H9 (cell line): ENCODE data around the gene RPL21. TPM values are rescaled to one million over a fixed set of nuclear protein-coding genes. Genes with fewer than 3 reads are reported as not detected.

Experiments used
- DNase-seq: peaks from one replicate; pipeline ENCODE4 v3.0.0-alpha.2; 2017
- H2AFZ ChIP-seq: one replicate; pipeline ENCODE4 v1.6.1; 2013; ENCODE audit warnings: mild to moderate bottlenecking, low read length, control low read depth, moderate library complexity
- H2AK5ac ChIP-seq: 2 replicates; pipeline ENCODE4 v1.6.1; 2013; ENCODE audit warnings: low read length, control low read depth, mixed read lengths; ENCODE audit not compliant: insufficient read length
- H2BK120ac ChIP-seq: one replicate; pipeline ENCODE4 v1.6.1; 2013; ENCODE audit warnings: low read depth, mild to moderate bottlenecking, low read length, control low read depth, inconsistent platforms; ENCODE audit not compliant: poor library complexity, severe bottlenecking
- H2BK12ac ChIP-seq: 2 replicates; pipeline ENCODE4 v1.6.1; 2013; ENCODE audit warnings: low read length, control low read depth, mixed read lengths, low read depth; ENCODE audit not compliant: insufficient read length
- H2BK15ac ChIP-seq: 2 replicates; pipeline ENCODE4 v1.6.1; 2013; ENCODE audit warnings: low read depth, low read length, control low read depth
- H2BK20ac ChIP-seq: one replicate; pipeline ENCODE4 v1.6.1; 2013; ENCODE audit warnings: low read depth, mild to moderate bottlenecking, low read length, control low read depth, inconsistent platforms; ENCODE audit not compliant: poor library complexity, severe bottlenecking
- H2BK5ac ChIP-seq: 2 replicates; pipeline ENCODE4 v1.6.1; 2013; ENCODE audit warnings: low read length, control low read depth, mixed read lengths; ENCODE audit not compliant: insufficient read length
- H3K14ac ChIP-seq: 2 replicates; pipeline ENCODE4 v1.6.1; 2013; ENCODE audit warnings: low read length, control low read depth; ENCODE audit not compliant: insufficient read depth
- H3K18ac ChIP-seq: 2 replicates; pipeline ENCODE4 v1.6.1; 2013; ENCODE audit warnings: low read depth, mild to moderate bottlenecking, mixed read lengths, low read length, control low read depth; ENCODE audit not compliant: insufficient read length
- H3K23ac ChIP-seq: 2 replicates; pipeline ENCODE4 v1.6.1; 2013; ENCODE audit warnings: low read length, control low read depth, mixed read lengths, low read depth; ENCODE audit not compliant: insufficient read length
- H3K23me2 ChIP-seq: 2 replicates; pipeline ENCODE4 v1.6.1; 2013; ENCODE audit warnings: low read depth, mild to moderate bottlenecking, mixed read lengths, low read length, control low read depth; ENCODE audit not compliant: insufficient read length, poor library complexity, severe bottlenecking
- H3K27ac ChIP-seq: 2 replicates; pipeline ENCODE4 v1.5.1; 2013; ENCODE audit warnings: low read length, control low read depth, mixed read lengths, low read depth; ENCODE audit not compliant: insufficient read length
- H3K27me3 ChIP-seq: 2 replicates; pipeline ENCODE4 v1.6.1; 2013; ENCODE audit warnings: low read length, control low read depth, inconsistent platforms; ENCODE audit not compliant: insufficient read depth
- H3K4ac ChIP-seq: 2 replicates; pipeline ENCODE4 v1.6.1; 2013; ENCODE audit warnings: low read depth, mild to moderate bottlenecking, control low read depth, inconsistent platforms, low read length, moderate library complexity
- H3K4me1 ChIP-seq: 2 replicates; pipeline ENCODE4 v1.6.1; 2013; ENCODE audit warnings: low read length, control low read depth, inconsistent platforms; ENCODE audit not compliant: insufficient read depth
- H3K4me2 ChIP-seq: 2 replicates; pipeline ENCODE4 v1.6.1; 2013; ENCODE audit warnings: low read length, control low read depth, mixed read lengths; ENCODE audit not compliant: insufficient read length, insufficient read depth
- H3K56ac ChIP-seq: 2 replicates; pipeline ENCODE4 v1.6.1; 2013; ENCODE audit warnings: low read depth, mild to moderate bottlenecking, mixed read lengths, low read length, control low read depth; ENCODE audit not compliant: insufficient read length
- H3K79me1 ChIP-seq: 2 replicates; pipeline ENCODE4 v1.6.1; 2013; ENCODE audit warnings: low read depth, mild to moderate bottlenecking, moderate library complexity, low read length, control low read depth, inconsistent platforms; ENCODE audit not compliant: insufficient read depth, poor library complexity, severe bottlenecking
- H3K79me2 ChIP-seq: 2 replicates; pipeline ENCODE4 v1.6.1; 2013; ENCODE audit warnings: low read length, control low read depth, inconsistent platforms; ENCODE audit not compliant: insufficient read depth
- H3K9ac ChIP-seq: 2 replicates; pipeline ENCODE4 v1.6.1; 2013; ENCODE audit warnings: low read length, control low read depth, mixed read lengths; ENCODE audit not compliant: insufficient read length; ENCODE audit errors: extremely low read depth
- H3K9me3 ChIP-seq: one replicate; pipeline ENCODE4 v1.6.1; 2013; ENCODE audit warnings: low read depth, low read length, inconsistent platforms; ENCODE audit not compliant: control insufficient read depth
- H3T11ph ChIP-seq: one replicate; pipeline ENCODE4 v1.6.1; 2013; ENCODE audit warnings: mild to moderate bottlenecking, low read length, control low read depth, inconsistent platforms
- H4K20me1 ChIP-seq: one replicate; pipeline ENCODE4 v1.6.1; 2013; ENCODE audit not compliant: control insufficient read depth, insufficient read length, insufficient read depth
- H4K5ac ChIP-seq: 2 replicates; pipeline ENCODE4 v1.6.1; 2013; ENCODE audit warnings: low read depth, mild to moderate bottlenecking, mixed read lengths, low read length, control low read depth; ENCODE audit not compliant: insufficient read length
- H4K8ac ChIP-seq: replicated peaks from 2 replicates; pipeline ENCODE4 v1.6.1; 2013; ENCODE audit warnings: low read length, control low read depth, mixed read lengths, low read depth; ENCODE audit not compliant: insufficient read length
- H4K91ac ChIP-seq: 2 replicates; pipeline ENCODE4 v1.6.1; 2013; ENCODE audit warnings: low read depth, mild to moderate bottlenecking, moderate library complexity, mixed read lengths, low read length, control low read depth; ENCODE audit not compliant: insufficient read length
- H3K27ac Mint-ChIP-seq, 3 experiments: 2 replicates in 2 of 3; 3 replicates in 1 of 3; pipeline ENCODE4 v1.8.0; 2020 to 2021; ENCODE audit warnings: mixed read lengths in 3 of 3, mild to moderate bottlenecking in 1 of 3, moderate library complexity in 1 of 3
- H3K27me3 Mint-ChIP-seq: 2 replicates; pipeline ENCODE4 v1.8.0; 2021; ENCODE audit warnings: low read depth, mild to moderate bottlenecking, moderate library complexity, mixed read lengths
- H3K36me3 Mint-ChIP-seq, 3 experiments: 2 replicates in 2 of 3; 3 replicates in 1 of 3; pipeline ENCODE4 v1.8.0; 2020 to 2021; ENCODE audit warnings: low read depth in 3 of 3, mixed read lengths in 3 of 3; ENCODE audit not compliant: insufficient read depth in 1 of 3
- H3K4me1 Mint-ChIP-seq, 2 experiments: 2 replicates each; pipeline ENCODE4 v1.8.0; 2020; ENCODE audit warnings: mixed read lengths in 2 of 2
- H3K4me3 Mint-ChIP-seq, 2 experiments: 2 replicates in 1 of 2; 3 replicates in 1 of 2; pipeline ENCODE4 v1.8.0; 2020 to 2021; ENCODE audit warnings: mild to moderate bottlenecking in 2 of 2, mixed read lengths in 2 of 2, moderate library complexity in 1 of 2
- H3K9me3 Mint-ChIP-seq, 2 experiments: 2 replicates in 1 of 2; 3 replicates in 1 of 2; pipeline ENCODE4 v1.8.0; 2020; ENCODE audit warnings: mild to moderate bottlenecking in 2 of 2, mixed read lengths in 2 of 2, moderate library complexity in 1 of 2
- WGBS: extraction: QIAGEN DNeasy Blood & Tissue Kit; methylation state at CpG from one replicate; pipeline ENCODE4 v1.1.7; 2013; ENCODE audit warnings: missing lambda C conversion rate, low lambda C conversion rate, mixed read lengths; ENCODE audit not compliant: insufficient read length; ENCODE audit errors: extremely low coverage; 5-methylcytosine and 5-hydroxymethylcytosine counted together
- total RNA-seq: library from RNA; stranded (reverse); gene quantifications from 2 replicates; pipeline ENCODE4 v1.2.1, GENCODE V29; 2021
- TF ChIP-seq, protein P1 (sequence below): fragments of 200-600 bp; sonication (generic); conservative IDR thresholded peaks from 3 replicates; pipeline ENCODE4 v1.8.0; 2021; ENCODE audit warnings: antibody characterized with exemption, mild to moderate bottlenecking

The RPL21 gene
- total RNA-seq, 1 experiment from 2014 or later, result 1,099 TPM

DNA sequence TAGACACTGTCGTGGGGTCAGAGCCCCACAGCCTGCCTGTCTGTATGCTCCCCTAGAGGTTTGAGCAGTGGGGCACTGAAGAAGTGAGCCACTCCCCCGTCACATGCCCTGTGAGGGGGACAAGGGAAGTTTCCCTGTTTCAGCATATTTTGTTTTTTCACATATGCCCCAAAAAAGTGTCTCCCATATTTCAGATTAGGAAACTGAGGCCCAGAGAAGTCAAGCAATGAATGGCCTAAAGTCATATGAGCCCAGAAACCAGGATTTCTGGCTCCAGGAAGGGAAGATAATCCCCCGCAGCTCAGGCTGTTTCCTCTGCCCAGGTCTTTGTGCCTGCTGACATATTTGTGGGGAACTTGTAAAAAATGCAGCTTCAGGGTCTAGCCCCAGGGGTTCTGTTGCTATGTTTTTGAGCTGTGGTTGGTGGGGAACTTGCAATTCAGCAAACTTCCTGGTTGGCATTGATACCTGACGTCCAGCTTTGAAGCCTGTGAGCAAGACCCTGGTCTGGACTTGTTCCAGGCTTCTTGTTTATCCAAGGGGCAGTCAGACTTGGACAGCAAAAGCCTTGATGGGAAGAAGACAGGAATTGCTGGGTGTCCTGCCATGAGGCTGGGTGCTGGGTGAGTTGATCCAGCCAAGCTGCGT, 28.8 kb downstream of the RPL21 start:
- H3K79me1 ChIP-seq, result no peaks in the 10 kb centered on the region
- H3K4ac ChIP-seq, result no peak overlapping the region
- H3K18ac ChIP-seq, result no peak overlapping the region
- Mint-ChIP-seq H3K4me1 (peaks cover 13% of the 10 kb centered on the region in 2 experiments; a peak in 3 of 4 replicates), H3K4me3 (no peak overlapping the region), H3K27ac (no peak overlapping the region; a peak in 1 of 7 replicates), H3K27me3 (peaks cover 13% of the 10 kb centered on the region), H3K9me3 (no peaks in the 10 kb centered on the region), H3K36me3 (no peaks in the 10 kb centered on the region)
- no peaks in the 10 kb centered on the region for H3K79me2 ChIP-seq
- no peak overlapping the region for H2AFZ ChIP-seq
- no peak overlapping the region for H3K9ac ChIP-seq
- no peak overlapping the region for H3T11ph ChIP-seq
- no peak overlapping the region for H2BK15ac ChIP-seq
- TF ChIP-seq, protein P1, sequence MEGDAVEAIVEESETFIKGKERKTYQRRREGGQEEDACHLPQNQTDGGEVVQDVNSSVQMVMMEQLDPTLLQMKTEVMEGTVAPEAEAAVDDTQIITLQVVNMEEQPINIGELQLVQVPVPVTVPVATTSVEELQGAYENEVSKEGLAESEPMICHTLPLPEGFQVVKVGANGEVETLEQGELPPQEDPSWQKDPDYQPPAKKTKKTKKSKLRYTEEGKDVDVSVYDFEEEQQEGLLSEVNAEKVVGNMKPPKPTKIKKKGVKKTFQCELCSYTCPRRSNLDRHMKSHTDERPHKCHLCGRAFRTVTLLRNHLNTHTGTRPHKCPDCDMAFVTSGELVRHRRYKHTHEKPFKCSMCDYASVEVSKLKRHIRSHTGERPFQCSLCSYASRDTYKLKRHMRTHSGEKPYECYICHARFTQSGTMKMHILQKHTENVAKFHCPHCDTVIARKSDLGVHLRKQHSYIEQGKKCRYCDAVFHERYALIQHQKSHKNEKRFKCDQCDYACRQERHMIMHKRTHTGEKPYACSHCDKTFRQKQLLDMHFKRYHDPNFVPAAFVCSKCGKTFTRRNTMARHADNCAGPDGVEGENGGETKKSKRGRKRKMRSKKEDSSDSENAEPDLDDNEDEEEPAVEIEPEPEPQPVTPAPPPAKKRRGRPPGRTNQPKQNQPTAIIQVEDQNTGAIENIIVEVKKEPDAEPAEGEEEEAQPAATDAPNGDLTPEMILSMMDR, result no peak
- no peak overlapping the region for H2AK5ac ChIP-seq
- H4K5ac ChIP-seq, result no peak overlapping the region
- DNase-seq, result peak; percentile 22
- no peak overlapping the region for H2BK20ac ChIP-seq
- H4K91ac ChIP-seq, result no peak overlapping the region
- no peak overlapping the region; the same call in 1 of the 2 replicates for H3K14ac ChIP-seq
- no peak overlapping the region for H2BK12ac ChIP-seq
- no peak overlapping the region for H2BK120ac ChIP-seq
- no peak overlapping the region for H2BK5ac ChIP-seq
- no CpG with 5 or more reads among the region's 5 CpGs for WGBS
- no peak overlapping the region for H4K8ac ChIP-seq
- no peaks in the 10 kb centered on the region for H3K9me3 ChIP-seq
- no peaks in the 10 kb centered on the region for H4K20me1 ChIP-seq
- H3K23ac ChIP-seq, result no peak overlapping the region
- no peaks in the 10 kb centered on the region for H3K27me3 ChIP-seq
- no peak overlapping the region for H3K27ac ChIP-seq
- no peak overlapping the region for H3K56ac ChIP-seq
- no peaks in the 10 kb centered on the region for H3K23me2 ChIP-seq
- H3K4me2 ChIP-seq, result no peak overlapping the region
- H3K4me1 ChIP-seq, result no peaks in the 10 kb centered on the region
